CD4-positive, CD25-positive, alpha-beta regulatory T cell (primary cell): ENCODE measurements around the gene ATF7IP. TPM values are rescaled to one million over a fixed set of nuclear protein-coding genes. Genes with fewer than 3 reads are reported as not detected.

Experiments used
- ATAC-seq, 2 donors: fragments of 150-1000 bp; cut with Tn5 transposase; one replicate each; pipeline ENCODE4 v1.10.0; 2021; ENCODE audit warnings: low read depth in 2 of 2, moderate number of reproducible peaks in 2 of 2, moderate library complexity in 1 of 2
- DNase-seq, 3 donors: peaks; one replicate each; pipeline versions ENCODE4 v3.0.0 to v3.0.0-alpha.2; 2012 to 2022; ENCODE audit warnings: mixed read lengths in 1 of 3
- H3K27ac ChIP-seq: one replicate; pipeline ENCODE4 v1.7.0; 2013; ENCODE audit warnings: mild to moderate bottlenecking, low read length; ENCODE audit not compliant: insufficient read depth, poor library complexity, severe bottlenecking
- H3K27me3 ChIP-seq: one replicate; pipeline ENCODE4 v1.7.0; 2013; ENCODE audit warnings: low read length; ENCODE audit not compliant: control insufficient read depth, insufficient read depth
- H3K36me3 ChIP-seq: one replicate; pipeline ENCODE4 v1.7.0; 2013; ENCODE audit warnings: mild to moderate bottlenecking, low read length, moderate library complexity; ENCODE audit not compliant: control insufficient read depth, insufficient read depth
- H3K4me1 ChIP-seq: 2 replicates; pipeline ENCODE4 v1.7.0; 2013; ENCODE audit warnings: mild to moderate bottlenecking, low read length; ENCODE audit not compliant: insufficient read depth, control insufficient read depth, poor library complexity, severe bottlenecking
- H3K4me3 ChIP-seq: one replicate; pipeline ENCODE4 v1.7.0; 2013; ENCODE audit warnings: low read depth, mild to moderate bottlenecking, low read length, moderate library complexity
- H3K9me3 ChIP-seq, 2 experiments: 1 replicate in 1 of 2; 2 replicates in 1 of 2; pipeline ENCODE4 v1.7.0; 2013; ENCODE audit warnings: low read length in 2 of 2, mild to moderate bottlenecking in 1 of 2, moderate library complexity in 1 of 2; ENCODE audit not compliant: control insufficient read depth in 2 of 2
- H3K27ac Mint-ChIP-seq, 3 donors: one replicate each; pipeline ENCODE4 v1.8.0; 2020 to 2022; ENCODE audit warnings: mild to moderate bottlenecking in 3 of 3, mixed read lengths in 3 of 3, moderate library complexity in 2 of 3
- H3K27me3 Mint-ChIP-seq: one replicate; pipeline ENCODE4 v1.8.0; 2022; ENCODE audit warnings: mild to moderate bottlenecking, mixed read lengths
- H3K36me3 Mint-ChIP-seq: one replicate; pipeline ENCODE4 v1.8.0; 2020; ENCODE audit warnings: mixed read lengths
- H3K4me1 Mint-ChIP-seq, 4 donors: one replicate each; pipeline ENCODE4 v1.8.0; 2020 to 2022; ENCODE audit warnings: mixed read lengths in 4 of 4, mild to moderate bottlenecking in 1 of 4
- H3K4me3 Mint-ChIP-seq, 4 donors: one replicate each; pipeline ENCODE4 v1.8.0; 2020 to 2022; ENCODE audit warnings: mild to moderate bottlenecking in 4 of 4, mixed read lengths in 4 of 4, moderate library complexity in 3 of 4
- H3K9me3 Mint-ChIP-seq, 7 donors: one replicate each; pipeline ENCODE4 v1.8.0; 2020 to 2022; ENCODE audit warnings: mixed read lengths in 7 of 7, mild to moderate bottlenecking in 3 of 7, moderate library complexity in 2 of 7
- polyA plus RNA-seq, 4 donors: library from polyadenylated mRNA; unstranded; fragments of 300-500 nt; fragmentation: Illumina TruSeq; gene quantifications; one replicate each; pipeline ENCODE4 v1.2.3, GENCODE V29; 2021
- total RNA-seq: library from RNA; stranded (reverse); gene quantifications from one replicate; pipeline ENCODE4 v1.2.3, GENCODE V29; 2022

Gene ATF7IP
- total and polyA plus RNA-seq, 5 donors from 2014 or later = 83.9 to 175 (median 101) TPM

DNA sequence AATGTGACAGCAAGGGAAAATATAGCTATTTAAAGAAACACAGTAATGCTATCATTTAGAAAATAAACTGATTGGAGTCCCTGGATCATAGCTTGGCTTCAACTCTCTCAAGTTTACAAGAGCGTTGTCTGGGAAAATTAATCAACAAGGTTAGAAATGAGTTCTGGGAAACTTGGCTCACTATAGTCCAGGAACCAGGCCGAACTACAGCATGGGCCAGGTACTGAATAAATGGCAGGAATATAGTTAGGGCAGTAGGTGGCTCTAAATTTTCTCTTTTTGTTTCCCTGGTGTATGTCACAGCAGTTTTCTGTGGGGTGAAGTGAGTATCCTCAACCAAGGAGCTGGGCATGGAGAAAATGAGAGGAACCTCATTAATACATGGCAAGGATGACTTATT is 129.8 kb downstream of the ATF7IP start:
- no peak overlapping the region for H3K27ac ChIP-seq
- peak overlapping the region in 1 of 3 donors; percentile 53 for H3K27ac Mint-ChIP-seq
- peaks cover 79% of the 10 kb centered on the region for H3K36me3 Mint-ChIP-seq

DNA sequence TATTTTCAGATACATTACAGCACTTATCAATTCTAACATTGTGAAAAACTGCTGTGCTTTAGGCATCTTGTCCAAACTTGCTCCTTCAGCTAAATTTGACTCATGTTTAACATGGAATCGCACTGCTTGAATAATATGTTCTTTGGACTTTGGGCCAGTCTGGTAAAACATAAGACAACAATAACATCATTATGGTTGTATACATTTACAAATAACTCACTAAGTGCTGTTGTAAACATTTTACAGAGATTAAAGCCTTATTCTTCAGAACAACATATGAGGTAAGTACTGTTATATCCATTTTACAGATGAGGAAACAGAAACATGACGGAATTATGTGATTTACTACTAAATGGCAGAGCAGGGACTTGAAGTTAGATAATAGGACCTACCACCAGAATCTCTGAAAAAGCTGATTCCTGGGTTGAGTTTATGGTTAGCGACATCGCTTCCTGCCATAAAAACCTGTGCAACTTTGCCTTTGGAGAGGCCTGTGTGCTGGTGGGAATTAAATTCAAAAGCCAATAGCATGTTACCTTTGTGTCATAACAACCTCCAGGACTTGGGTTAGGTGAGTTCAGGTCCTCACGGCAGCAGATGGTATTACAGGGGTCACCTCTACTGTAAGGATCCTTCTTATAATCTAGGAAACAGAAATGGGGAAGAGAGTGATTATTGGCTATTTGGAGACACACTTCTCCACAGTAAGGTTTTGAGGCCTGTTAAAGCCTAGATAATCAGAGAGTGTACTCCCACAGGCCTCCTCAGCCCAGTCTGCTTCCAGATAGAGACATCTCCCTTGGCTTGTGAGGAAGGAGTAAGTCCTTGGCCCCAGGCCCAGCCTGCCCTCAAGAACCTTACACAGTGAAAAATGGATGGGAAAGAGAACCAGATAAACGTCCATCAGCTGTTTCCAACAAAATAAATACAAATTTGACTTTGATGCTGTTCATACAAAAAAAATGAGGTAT is 140.4 kb downstream of the ATF7IP start:
- Mint-ChIP-seq H3K27me3 (no peaks in the 10 kb centered on the region), H3K4me3 (no peak overlapping the region), H3K27ac (peak overlapping the region in 1 of 3 donors; percentile 75), H3K36me3 (peaks cover 18% of the 10 kb centered on the region), H3K9me3 (no peaks in the 10 kb centered on the region), H3K4me1 (peaks cover 0 to 11% (median 4%) of the 10 kb centered on the region in 4 donors)
- no peak for ATAC-seq
- Histone ChIP-seq H3K27ac (no peak overlapping the region), H3K4me3 (no peak overlapping the region), H3K9me3 (no peaks in the 10 kb centered on the region), H3K4me1 (no peaks in the 10 kb centered on the region), H3K36me3 (peaks cover 20% of the 10 kb centered on the region), H3K27me3 (no peaks in the 10 kb centered on the region)
- no peak for DNase-seq

More for the DNA sequence above, 129.8 kb downstream of the ATF7IP start:
- DNase-seq = no peak
- Mint-ChIP-seq H3K9me3 (no peaks in the 10 kb centered on the region), H3K27me3 (no peaks in the 10 kb centered on the region), H3K4me1 (peaks cover 4 to 20% (median 12%) of the 10 kb centered on the region in 4 donors), H3K4me3 (no peak overlapping the region)
- Histone ChIP-seq H3K9me3 (no peaks in the 10 kb centered on the region), H3K27me3 (no peaks in the 10 kb centered on the region), H3K36me3 (peaks cover 78% of the 10 kb centered on the region), H3K4me1 (no peaks in the 10 kb centered on the region), H3K4me3 (no peak overlapping the region)
- no peak for ATAC-seq

DNA sequence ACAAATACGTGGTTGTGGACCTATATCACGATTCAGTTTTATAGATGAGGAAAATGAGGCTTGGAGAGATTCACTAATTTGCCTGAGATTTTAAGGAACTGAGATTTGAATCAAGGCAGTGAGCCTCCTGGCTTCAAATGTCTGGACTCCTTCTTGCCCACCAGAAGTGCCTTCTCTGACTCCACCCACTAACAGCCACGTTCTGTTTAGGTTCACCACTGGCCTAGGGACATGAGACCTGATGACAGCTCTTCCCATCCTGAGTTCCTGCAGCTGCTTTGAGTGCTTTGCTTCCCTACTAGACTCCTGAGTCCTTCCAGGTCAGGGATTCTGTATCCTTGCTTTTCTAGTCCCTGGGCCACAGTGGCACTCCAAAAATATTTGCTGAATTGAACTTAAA is 145.1 kb downstream of the ATF7IP start:
- Histone ChIP-seq H3K9me3 (no peaks in the 10 kb centered on the region), H3K27ac (no peak overlapping the region), H3K4me1 (no peaks in the 10 kb centered on the region), H3K4me3 (no peak overlapping the region), H3K27me3 (no peaks in the 10 kb centered on the region), H3K36me3 (no peaks in the 10 kb centered on the region)
- Mint-ChIP-seq H3K9me3 (no peaks in the 10 kb centered on the region), H3K27me3 (peaks cover 8% of the 10 kb centered on the region), H3K4me3 (no peak overlapping the region), H3K4me1 (peaks cover 0 to 2% (median 0%) of the 10 kb centered on the region in 4 donors), H3K27ac (no peak overlapping the region), H3K36me3 (no peaks in the 10 kb centered on the region)
- ATAC-seq (no peak), DNase-seq (no peak)

DNA sequence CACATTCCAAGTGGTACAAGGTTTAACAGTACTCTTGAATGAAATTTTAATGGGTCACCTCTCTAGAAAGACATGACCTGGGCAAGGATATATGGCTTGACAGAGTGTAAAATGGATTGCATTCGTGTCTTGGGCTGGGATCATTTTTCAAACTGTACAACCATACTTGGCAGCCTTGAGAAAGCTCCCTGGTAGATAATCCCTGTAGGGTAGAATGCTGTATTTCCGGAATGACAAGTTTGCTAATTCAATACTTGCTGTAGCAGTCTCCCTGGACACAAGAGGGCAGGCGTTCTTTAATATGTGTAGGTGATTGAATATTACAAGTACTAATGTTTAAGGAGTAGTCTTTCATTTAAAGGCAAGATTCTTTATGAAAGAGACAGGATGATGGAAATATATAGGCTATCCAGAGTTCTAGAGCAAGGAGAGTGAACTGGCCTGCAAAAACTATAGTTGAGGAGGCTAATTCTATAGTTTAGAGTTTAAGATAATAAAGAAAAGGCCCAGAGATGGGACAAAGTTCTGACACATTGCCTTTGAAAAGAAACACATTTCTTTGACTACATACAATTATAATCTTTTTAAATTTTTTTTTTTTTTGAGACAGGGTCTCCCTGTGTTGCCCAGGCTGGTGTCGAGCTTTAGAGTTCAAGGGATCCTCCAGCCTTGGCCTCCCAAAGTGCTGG is 148.8 kb downstream of the ATF7IP start:
- H3K36me3 Mint-ChIP-seq = no peaks in the 10 kb centered on the region
- H3K4me1 Mint-ChIP-seq = no peaks in the 10 kb centered on the region
- DNase-seq (peak in 1 of 3 donors; percentile 32), ATAC-seq (no peak)
- Histone ChIP-seq H3K4me1 (no peaks in the 10 kb centered on the region), H3K27ac (no peak overlapping the region), H3K36me3 (no peaks in the 10 kb centered on the region), H3K9me3 (no peaks in the 10 kb centered on the region), H3K4me3 (no peak overlapping the region), H3K27me3 (no peaks in the 10 kb centered on the region)
- H3K27me3 Mint-ChIP-seq = peaks cover 12% of the 10 kb centered on the region
- peak overlapping the region in 1 of 4 donors; percentile 86 for H3K4me3 Mint-ChIP-seq
- peaks cover 0 to 1% (median 0%) of the 10 kb centered on the region in 7 donors for H3K9me3 Mint-ChIP-seq
- no peak overlapping the region for H3K27ac Mint-ChIP-seq

DNA sequence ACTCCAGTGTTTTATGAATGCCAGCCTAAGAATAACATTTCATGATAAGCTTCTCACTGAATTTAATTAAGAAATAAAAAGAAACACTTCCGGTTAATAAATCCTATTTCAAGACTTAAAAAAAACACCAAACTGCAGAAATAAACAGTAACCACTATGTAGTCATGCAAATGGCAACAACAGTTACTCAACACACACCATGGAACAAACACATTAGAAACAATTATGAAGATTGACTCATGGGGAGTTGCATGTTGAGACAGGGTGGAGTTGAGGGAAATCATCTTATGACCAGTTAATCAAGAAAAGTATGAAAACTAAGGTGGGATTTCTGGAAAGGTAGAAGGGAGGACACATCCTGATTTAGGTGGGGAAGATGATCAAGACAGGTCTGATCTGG is 149.5 kb downstream of the ATF7IP start:
- no peaks in the 10 kb centered on the region for H3K9me3 ChIP-seq
- no peak overlapping the region for H3K4me3 ChIP-seq
- H3K27me3 ChIP-seq = no peaks in the 10 kb centered on the region
- H3K4me3 Mint-ChIP-seq = no peak overlapping the region
- DNase-seq (no peak), ATAC-seq (no peak)
- no peak overlapping the region for H3K27ac ChIP-seq
- peaks cover 0 to 4% (median 0%) of the 10 kb centered on the region in 7 donors for H3K9me3 Mint-ChIP-seq
- H3K36me3 Mint-ChIP-seq = no peaks in the 10 kb centered on the region
- H3K27ac Mint-ChIP-seq = no peak overlapping the region
- H3K4me1 Mint-ChIP-seq = no peaks in the 10 kb centered on the region
- peaks cover 12% of the 10 kb centered on the region for H3K27me3 Mint-ChIP-seq
- no peaks in the 10 kb centered on the region for H3K4me1 ChIP-seq
- H3K36me3 ChIP-seq = no peaks in the 10 kb centered on the region

DNA sequence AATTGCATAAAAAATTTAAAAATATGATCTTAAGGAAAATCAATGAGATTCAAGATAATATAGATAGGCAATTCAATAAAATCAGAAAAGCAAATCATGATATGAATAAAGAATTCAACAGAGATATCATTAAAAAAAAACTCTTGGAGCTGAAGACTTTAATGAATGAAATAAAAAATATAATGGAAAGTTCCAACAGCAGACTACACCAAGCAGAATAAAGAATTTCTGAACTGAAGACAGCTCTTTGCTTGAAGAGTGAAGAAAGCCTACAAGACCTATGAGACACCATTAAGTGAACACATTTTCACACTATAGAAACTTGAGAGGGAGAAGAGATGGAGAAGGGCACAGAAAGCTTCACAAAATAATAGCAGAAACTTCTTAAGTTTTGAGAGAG is 156.3 kb downstream of the ATF7IP start:
- no peak overlapping the region for H3K4me3 Mint-ChIP-seq
- no peaks in the 10 kb centered on the region for H3K36me3 Mint-ChIP-seq
- H3K9me3 Mint-ChIP-seq = peaks cover 4 to 48% (median 17%) of the 10 kb centered on the region in 7 donors
- no peak overlapping the region for H3K27ac Mint-ChIP-seq
- H3K4me3 ChIP-seq = no peak overlapping the region
- no peaks in the 10 kb centered on the region for H3K36me3 ChIP-seq
- H3K27me3 ChIP-seq = peaks cover 2% of the 10 kb centered on the region
- no peak for DNase-seq
- peaks cover 25% of the 10 kb centered on the region for H3K27me3 Mint-ChIP-seq
- no peak overlapping the region for H3K27ac ChIP-seq
- H3K4me1 ChIP-seq = no peaks in the 10 kb centered on the region
- no peak for ATAC-seq
- peaks cover 17 to 26% of the 10 kb centered on the region in 2 experiments for H3K9me3 ChIP-seq
- no peaks in the 10 kb centered on the region for H3K4me1 Mint-ChIP-seq

DNA sequence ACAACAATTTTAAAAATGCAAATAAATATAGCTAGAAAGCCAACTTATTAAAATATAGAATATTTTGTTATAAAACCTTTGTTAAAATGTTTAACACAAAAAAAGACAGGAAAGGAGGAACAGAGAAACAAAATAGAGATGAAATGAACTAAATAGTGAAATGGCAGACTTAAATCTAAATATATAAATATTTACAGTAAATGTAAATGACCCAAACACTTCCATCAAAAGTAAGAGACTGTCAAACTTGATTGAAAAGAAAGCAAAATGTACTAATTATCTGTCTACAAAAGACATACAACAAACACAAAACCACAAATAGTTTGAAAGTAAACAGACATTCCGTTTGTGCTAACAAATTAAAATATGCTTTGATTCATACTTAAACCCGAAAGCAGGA is 160.5 kb downstream of the ATF7IP start:
- no peak for DNase-seq

More for the DNA sequence above, 160.5 kb downstream of the ATF7IP start:
- no peak overlapping the region for H3K4me3 ChIP-seq
- H3K27ac ChIP-seq = no peak overlapping the region
- Mint-ChIP-seq H3K4me1 (no peaks in the 10 kb centered on the region), H3K9me3 (peaks cover 4 to 42% (median 16%) of the 10 kb centered on the region in 7 donors), H3K36me3 (no peaks in the 10 kb centered on the region), H3K27ac (no peak overlapping the region), H3K4me3 (no peak overlapping the region), H3K27me3 (peaks cover 20% of the 10 kb centered on the region)
- no peaks in the 10 kb centered on the region for H3K36me3 ChIP-seq
- peaks cover 2% of the 10 kb centered on the region for H3K27me3 ChIP-seq
- no peaks in the 10 kb centered on the region for H3K4me1 ChIP-seq
- H3K9me3 ChIP-seq = peaks cover 15 to 26% of the 10 kb centered on the region in 2 experiments
- ATAC-seq = no peak
